A172 (cell line): ENCODE results near the gene RFX3. TPM values are rescaled to one million over a fixed set of nuclear protein-coding genes. Genes with fewer than 3 reads are reported as not detected.

Source experiments
- DNase-seq: peaks from one replicate; pipeline ENCODE4 v3.0.0-alpha.2; 2015; ENCODE audit warnings: low spot score
- total RNA-seq: library from RNA; depleted of rRNA; stranded (reverse); fragments of >200 nt; shearing (Covaris generic); gene quantifications from 2 replicates; pipeline ENCODE4 v1.2.3, GENCODE V29; 2014

RFX3 gene
- total RNA-seq, 1 experiment from 2014 or later = 3.1 TPM

GRCh38 chr9:3477236-3477834 lies 48.5 kb downstream of the RFX3 start:
- DNase-seq = no peak

- DNase-seq = no peak
Measured at GRCh38 chr9:3475300-3476020, 50.3 kb downstream of the RFX3 start.

- DNase-seq = no peak
Measured at GRCh38 chr9:3474821-3475220, 51.0 kb downstream of the RFX3 start.

- DNase-seq = no peak
Measured at GRCh38 chr9:3473405-3473804, 52.4 kb downstream of the RFX3 start.

- no peak for DNase-seq
Measured at GRCh38 chr9:3471883-3472282, 53.9 kb downstream of the RFX3 start.

- DNase-seq = no peak
Measured at GRCh38 chr9:3468421-3469205, 57.2 kb downstream of the RFX3 start.

GRCh38 chr9:3467593-3468219 lies 58.1 kb downstream of the RFX3 start:
- DNase-seq = peak; percentile 54

GRCh38 chr9:3464033-3464638 lies 61.7 kb downstream of the RFX3 start:
- DNase-seq = no peak

- DNase-seq = no peak
Measured at GRCh38 chr9:3458806-3459475, 66.9 kb downstream of the RFX3 start.

- DNase-seq = no peak
Measured at GRCh38 chr9:3457175-3457574, 68.6 kb downstream of the RFX3 start.

- DNase-seq = no peak
Measured at GRCh38 chr9:3455717-3456116, 70.1 kb downstream of the RFX3 start.

GRCh38 chr9:3455094-3455493 lies 70.7 kb downstream of the RFX3 start:
- no peak for DNase-seq

- no peak for DNase-seq
Measured at GRCh38 chr9:3451956-3452355, 73.8 kb downstream of the RFX3 start.

- no peak for DNase-seq
Measured at GRCh38 chr9:3447788-3448187, 78.0 kb downstream of the RFX3 start.

GRCh38 chr9:3447143-3447542 lies 78.7 kb downstream of the RFX3 start:
- DNase-seq = no peak

- DNase-seq = no peak
Measured at GRCh38 chr9:3446313-3446712, 79.5 kb downstream of the RFX3 start.

GRCh38 chr9:3444016-3444415 lies 81.8 kb downstream of the RFX3 start:
- DNase-seq = no peak

GRCh38 chr9:3441197-3441816 lies 84.5 kb downstream of the RFX3 start:
- peak; percentile 41 for DNase-seq

GRCh38 chr9:3436629-3437420 lies 89.0 kb downstream of the RFX3 start:
- no peak for DNase-seq

- no peak for DNase-seq
Measured at GRCh38 chr9:3435732-3436131, 90.1 kb downstream of the RFX3 start.
